HepG2 (cell line): ENCODE measurements around the gene EPHA2. TPM values are rescaled to one million over a fixed set of nuclear protein-coding genes. Genes with fewer than 3 reads are reported as not detected.
A peak's percentile ranks its signal among the peaks of the same experiment; 100 is the strongest.

Experiments
- ATM ChIP-seq: fragments of 450-650 bp; IDR thresholded peaks from 2 replicates; pipeline ENCODE4 v1.7.1; 2017; ENCODE audit warnings: mild to moderate bottlenecking, borderline replicate concordance
- BHLHE40 ChIP-seq: IDR thresholded peaks from 2 replicates; pipeline ENCODE4 v1.6.1; 2011; ENCODE audit warnings: low read length, improper control_type of control experiment
- CAMTA2 ChIP-seq: sonication (generic); formaldehyde crosslinking; IDR thresholded peaks from 2 replicates; pipeline ENCODE4 v1.4.0; 2020; ENCODE audit warnings: mild to moderate bottlenecking, missing genetic modification reagents, borderline replicate concordance
- CC2D1A ChIP-seq: sonication (generic); formaldehyde crosslinking; IDR thresholded peaks from 2 replicates; pipeline ENCODE4 v1.8.1; 2023; ENCODE audit warnings: mild to moderate bottlenecking, missing genetic modification reagents
- CEBPG ChIP-seq: IDR thresholded peaks from 2 replicates; pipeline ENCODE4 v1.6.1; 2016
- ELK4 ChIP-seq: sonication (generic); formaldehyde crosslinking; IDR thresholded peaks from 2 replicates; pipeline ENCODE4 v1.9.0; 2021; ENCODE audit warnings: missing genetic modification reagents, borderline replicate concordance
- IRF1 ChIP-seq: sonication (generic); formaldehyde crosslinking; IDR thresholded peaks from 2 replicates; pipeline ENCODE4 v1.4.0; 2020; ENCODE audit warnings: low read depth, mild to moderate bottlenecking, missing genetic modification reagents
- MEF2D ChIP-seq: sonication (generic); formaldehyde crosslinking; IDR thresholded peaks from 2 replicates; pipeline ENCODE4 v1.5.1; 2020; ENCODE audit warnings: mild to moderate bottlenecking, missing genetic modification reagents
- MIER2 ChIP-seq: IDR thresholded peaks from 2 replicates; pipeline ENCODE4 v1.6.1; 2016; ENCODE audit warnings: missing biosample characterization, missing genetic modification reagents
- SP4 ChIP-seq: sonication (generic); formaldehyde crosslinking; IDR thresholded peaks from 2 replicates; pipeline ENCODE4 v1.8.1; 2023; ENCODE audit warnings: mild to moderate bottlenecking, missing genetic modification reagents
- ZBED4 ChIP-seq: sonication (generic); formaldehyde crosslinking; IDR thresholded peaks from 2 replicates; pipeline ENCODE4 v1.4.0; 2020; ENCODE audit warnings: missing genetic modification reagents, borderline replicate concordance
- ZBTB25 ChIP-seq: IDR thresholded peaks from 2 replicates; pipeline ENCODE4 v1.6.1; 2018; ENCODE audit warnings: missing genetic modification reagents
- ZFAT ChIP-seq: sonication (generic); formaldehyde crosslinking; conservative IDR thresholded peaks from 2 replicates; pipeline ENCODE4 v1.8.1; 2023; ENCODE audit warnings: missing genetic modification reagents, inconsistent platforms
- ZNF136 ChIP-seq: sonication (generic); formaldehyde crosslinking; IDR thresholded peaks from 2 replicates; pipeline ENCODE4 v1.8.1; 2022; ENCODE audit warnings: low read depth, mild to moderate bottlenecking, moderate library complexity, missing genetic modification reagents
- ZNF232 ChIP-seq: sonication (generic); formaldehyde crosslinking; IDR thresholded peaks from 2 replicates; pipeline ENCODE4 v1.4.0; 2020; ENCODE audit warnings: missing genetic modification reagents, borderline replicate concordance
- ZNF280B ChIP-seq: sonication (generic); formaldehyde crosslinking; IDR thresholded peaks from 2 replicates; pipeline ENCODE4 v1.5.0; 2020; ENCODE audit warnings: missing genetic modification reagents, mild to moderate bottlenecking, borderline replicate concordance
- ZNF317 ChIP-seq: sonication (generic); formaldehyde crosslinking; IDR thresholded peaks from 2 replicates; pipeline ENCODE4 v1.5.0; 2020; ENCODE audit warnings: mild to moderate bottlenecking, missing genetic modification reagents
- ZNF547 ChIP-seq: sonication (generic); formaldehyde crosslinking; IDR thresholded peaks from 2 replicates; pipeline ENCODE4 v1.5.1; 2020; ENCODE audit warnings: mild to moderate bottlenecking, missing genetic modification reagents
- ZNF607 ChIP-seq: sonication (generic); formaldehyde crosslinking; IDR thresholded peaks from 2 replicates; pipeline ENCODE4 v1.5.1; 2020; ENCODE audit warnings: missing genetic modification reagents, mild to moderate bottlenecking, borderline replicate concordance
- ZNF674 ChIP-seq: sonication (generic); formaldehyde crosslinking; IDR thresholded peaks from 2 replicates; pipeline ENCODE4 v1.5.0; 2020; ENCODE audit warnings: low read depth, mild to moderate bottlenecking, missing genetic modification reagents
- ZSCAN12 ChIP-seq: sonication (generic); formaldehyde crosslinking; IDR thresholded peaks from 2 replicates; pipeline ENCODE4 v1.9.0; 2021; ENCODE audit warnings: mild to moderate bottlenecking, missing genetic modification reagents
- polyA plus RNA-seq, 8 experiments: library from polyadenylated mRNA; depleted of rRNA in 3 of 8; stranded (reverse) in 7 of 8; unstranded in 1 of 8; fragments of >200 nt; fragmentation: Illumina TruSeq in 4 of 8; extraction: Trizol in 4 of 8; gene quantifications; 2 replicates each; pipeline versions ENCODE4 v1.2.1 to v1.2.3, GENCODE V29; 2011 to 2016; ENCODE audit warnings: low read depth in 4 of 8, missing spikeins in 1 of 8, mixed read lengths in 1 of 8; ENCODE audit not compliant: insufficient read depth in 1 of 8
- total RNA-seq, 5 experiments: library from RNA; depleted of rRNA; stranded (reverse); fragments of >200 nt; fragmentation: Illumina TruSeq; extraction: Trizol; gene quantifications; 2 replicates each; pipeline ENCODE4 v1.2.3, GENCODE V29; 2016; ENCODE audit warnings: low read depth in 1 of 5

Gene EPHA2
- total and polyA plus RNA-seq, 2 of the 13 experiments (the other 11 are each of a cell fraction or from before 2014, with no cell fraction given): 33.6 to 53.6 TPM

- TF ChIP-seq IRF1 (CRISPR knock-in tag): no peak
- no peak for TF ChIP-seq CAMTA2 (CRISPR knock-in tag)
- TF ChIP-seq MIER2 (CRISPR knock-in tag): 0 out of 2 replicates have a peak, but pooled peaks have one; percentile 15
- TF ChIP-seq ZBTB25: peak; percentile 54
- TF ChIP-seq ZBED4 (CRISPR knock-in tag): no peak
- no peak for TF ChIP-seq ZNF232 (CRISPR knock-in tag)
- peak; percentile 70; the same call in 1 of the 2 replicates for TF ChIP-seq SP4
- no peak for TF ChIP-seq ATM
- no peak for TF ChIP-seq ZFAT (CRISPR knock-in tag)
- TF ChIP-seq ZNF317 (CRISPR knock-in tag): no peak
- TF ChIP-seq ZNF547 (CRISPR knock-in tag): peak; percentile 18; the same call in 1 of the 2 replicates
- 0 out of 2 replicates have a peak, but pooled peaks have one; percentile 7 for TF ChIP-seq CEBPG (CRISPR knock-in tag)
- TF ChIP-seq ZNF280B (CRISPR knock-in tag): peak; percentile 23; the same call in 1 of the 2 replicates
- TF ChIP-seq ZSCAN12 (CRISPR knock-in tag): peak; percentile 70; the same call in 1 of the 2 replicates
- TF ChIP-seq CC2D1A: 0 out of 2 replicates have a peak, but pooled peaks have one; percentile 25
- no peak for TF ChIP-seq BHLHE40
- TF ChIP-seq ZNF136: no peak
- no peak for TF ChIP-seq MEF2D (CRISPR knock-in tag)
- TF ChIP-seq ZNF674: no peak
- TF ChIP-seq ZNF607 (CRISPR knock-in tag): no peak
- TF ChIP-seq ELK4 (CRISPR knock-in tag): no peak
Measured at GRCh38 chr1:16155537-16156410, at the start of gene EPHA2 (continued).
